Smooth muscle cell (in vitro differentiated cells): Measurements from ENCODE around the gene KLHL21. TPM values are rescaled to one million over a fixed set of nuclear protein-coding genes. Genes with fewer than 3 reads are reported as not detected.

Source experiments
- DNase-seq: peaks from one replicate; lab custom pipeline; 2025; ENCODE audit not compliant: unreplicated experiment; lab: John Stamatoyannopoulos, UW
- H2AFZ ChIP-seq: fragments of 200-600 bp; sonication (generic); 2 replicates; pipeline ENCODE4 v1.6.0; 2016; ENCODE audit warnings: antibody characterized with exemption, low read depth, mild to moderate bottlenecking
- H3F3A ChIP-seq: fragments of 200-600 bp; sonication (generic); 2 replicates; pipeline ENCODE4 v1.6.0; 2017; ENCODE audit warnings: antibody characterized with exemption, low read depth
- H3K27ac ChIP-seq: fragments of 200-600 bp; sonication (generic); 2 replicates; pipeline ENCODE4 v1.5.1; 2016; ENCODE audit warnings: low read depth, mild to moderate bottlenecking
- H3K27me3 ChIP-seq: fragments of 200-600 bp; sonication (generic); 2 replicates; pipeline ENCODE4 v1.6.1; 2016; ENCODE audit warnings: low read depth, mild to moderate bottlenecking
- H3K36me3 ChIP-seq: fragments of 200-600 bp; sonication (generic); 2 replicates; pipeline ENCODE4 v1.5.1; 2016; ENCODE audit warnings: low read depth
- H3K4me1 ChIP-seq: fragments of 200-600 bp; sonication (generic); 2 replicates; pipeline ENCODE4 v1.5.1; 2016; ENCODE audit warnings: low read depth
- H3K4me2 ChIP-seq: fragments of 200-600 bp; sonication (generic); 2 replicates; pipeline ENCODE4 v1.6.0; 2016; ENCODE audit warnings: mild to moderate bottlenecking
- H3K4me3 ChIP-seq: fragments of 200-600 bp; sonication (generic); 2 replicates; pipeline ENCODE4 v1.5.1; 2016; ENCODE audit warnings: mild to moderate bottlenecking
- H3K79me2 ChIP-seq: fragments of 200-600 bp; sonication (generic); 2 replicates; pipeline ENCODE4 v1.6.0; 2016; ENCODE audit warnings: low read depth, mild to moderate bottlenecking
- H3K9ac ChIP-seq: fragments of 200-600 bp; sonication (generic); 2 replicates; pipeline ENCODE4 v1.6.0; 2016; ENCODE audit warnings: low read depth
- H3K9me3 ChIP-seq: fragments of 200-600 bp; sonication (generic); replicated peaks from 2 replicates; pipeline ENCODE4 v1.5.1; 2016; ENCODE audit warnings: low read depth
- H4K20me1 ChIP-seq: fragments of 200-600 bp; sonication (generic); 2 replicates; pipeline ENCODE4 v1.6.0; 2016; ENCODE audit warnings: low read depth
- WGBS: methylation state at CpG from one replicate; pipeline ENCODE4 v1.1.7; 2016; ENCODE audit warnings: low lambda C conversion rate; 5-methylcytosine and 5-hydroxymethylcytosine counted together
- polyA plus RNA-seq: library from polyadenylated mRNA; unstranded; fragments of >200 nt; fragmentation: Nextera tagmentation; extraction: Ambion mirVana; gene quantifications from 2 replicates; pipeline ENCODE4 v1.2.1, GENCODE V29; 2016
- total RNA-seq: library from RNA; depleted of rRNA; stranded (reverse); fragments of >200 nt; gene quantifications from 2 replicates; pipeline ENCODE4 v1.2.3, GENCODE V29; 2014
- TF ChIP-seq, protein P1 (sequence below): fragments of 200-600 bp; sonication (generic); IDR thresholded peaks from 2 replicates; pipeline ENCODE4 v1.5.1; 2017; ENCODE audit warnings: borderline replicate concordance, mild to moderate bottlenecking, antibody characterized with exemption; ENCODE audit not compliant: insufficient read depth, poor library complexity, severe bottlenecking

Gene KLHL21
- total and polyA plus RNA-seq, 2 experiments from 2014 or later: 12.6 to 13.2 TPM

DNA sequence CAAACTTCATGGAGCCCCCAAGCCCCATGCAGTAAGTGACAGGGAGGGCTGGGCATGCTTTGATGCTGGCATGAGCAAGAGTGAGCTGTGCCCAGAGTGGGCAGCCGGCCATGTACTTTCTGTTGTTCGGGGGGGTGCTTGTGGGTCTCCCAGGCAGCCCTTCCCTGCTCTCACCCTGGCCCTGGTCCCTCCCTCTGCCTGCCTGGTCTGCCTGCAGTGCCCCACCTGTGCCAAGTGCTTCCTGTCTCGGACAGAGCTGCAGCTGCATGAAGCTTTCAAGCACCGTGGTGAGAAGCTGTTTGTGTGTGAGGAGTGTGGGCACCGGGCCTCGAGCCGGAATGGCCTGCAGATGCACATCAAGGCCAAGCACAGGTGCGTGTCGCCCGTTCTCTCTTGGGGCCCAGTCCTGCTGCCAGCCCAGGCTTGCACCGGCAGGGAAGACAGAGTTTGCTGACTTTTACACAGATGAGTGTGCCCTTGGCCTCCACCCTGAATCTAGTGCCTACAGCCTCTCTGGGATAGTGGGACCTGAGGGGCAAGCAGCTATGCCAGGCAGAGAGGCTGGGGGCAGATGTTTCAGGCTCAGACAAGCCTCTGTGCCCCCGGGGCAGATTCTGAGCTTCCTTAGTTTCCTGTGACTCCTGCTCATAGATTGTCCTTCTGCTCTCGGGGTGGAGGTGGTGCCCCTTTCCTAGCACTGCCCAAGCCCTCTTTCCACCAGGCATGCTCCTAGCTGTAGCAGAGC lies 15.2 kb downstream of the KLHL21 start:
- H3K9me3 ChIP-seq: no peaks in the 10 kb centered on the region
- no peak overlapping the region for H3K9ac ChIP-seq
- H3K4me1 ChIP-seq: no peaks in the 10 kb centered on the region
- no peak overlapping the region for H3K4me2 ChIP-seq
- no peaks in the 10 kb centered on the region for H3K27me3 ChIP-seq
- no peak for DNase-seq
- no peaks in the 10 kb centered on the region for H3F3A ChIP-seq
- peaks cover 21% of the 10 kb centered on the region for H4K20me1 ChIP-seq
- H2AFZ ChIP-seq: no peak overlapping the region
- peaks cover 4% of the 10 kb centered on the region for H3K79me2 ChIP-seq
- WGBS: 92% methylated on average over 13 of the region's 13 CpGs
- TF ChIP-seq, protein P1, sequence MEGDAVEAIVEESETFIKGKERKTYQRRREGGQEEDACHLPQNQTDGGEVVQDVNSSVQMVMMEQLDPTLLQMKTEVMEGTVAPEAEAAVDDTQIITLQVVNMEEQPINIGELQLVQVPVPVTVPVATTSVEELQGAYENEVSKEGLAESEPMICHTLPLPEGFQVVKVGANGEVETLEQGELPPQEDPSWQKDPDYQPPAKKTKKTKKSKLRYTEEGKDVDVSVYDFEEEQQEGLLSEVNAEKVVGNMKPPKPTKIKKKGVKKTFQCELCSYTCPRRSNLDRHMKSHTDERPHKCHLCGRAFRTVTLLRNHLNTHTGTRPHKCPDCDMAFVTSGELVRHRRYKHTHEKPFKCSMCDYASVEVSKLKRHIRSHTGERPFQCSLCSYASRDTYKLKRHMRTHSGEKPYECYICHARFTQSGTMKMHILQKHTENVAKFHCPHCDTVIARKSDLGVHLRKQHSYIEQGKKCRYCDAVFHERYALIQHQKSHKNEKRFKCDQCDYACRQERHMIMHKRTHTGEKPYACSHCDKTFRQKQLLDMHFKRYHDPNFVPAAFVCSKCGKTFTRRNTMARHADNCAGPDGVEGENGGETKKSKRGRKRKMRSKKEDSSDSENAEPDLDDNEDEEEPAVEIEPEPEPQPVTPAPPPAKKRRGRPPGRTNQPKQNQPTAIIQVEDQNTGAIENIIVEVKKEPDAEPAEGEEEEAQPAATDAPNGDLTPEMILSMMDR: no peak
- no peak overlapping the region for H3K4me3 ChIP-seq
- no peaks in the 10 kb centered on the region for H3K36me3 ChIP-seq
- no peak overlapping the region for H3K27ac ChIP-seq

- WGBS: 95% methylated on average over 8 of the region's 11 CpGs
- no peak for DNase-seq
- H3K4me2 ChIP-seq: no peak overlapping the region
- H3K27me3 ChIP-seq: no peaks in the 10 kb centered on the region
- H3K27ac ChIP-seq: no peak overlapping the region
- H3K36me3 ChIP-seq: no peaks in the 10 kb centered on the region
- TF ChIP-seq, protein P1: no peak
- no peaks in the 10 kb centered on the region for H3K4me1 ChIP-seq
- no peaks in the 10 kb centered on the region for H3F3A ChIP-seq
- H3K79me2 ChIP-seq: peaks cover 4% of the 10 kb centered on the region
- no peak overlapping the region for H2AFZ ChIP-seq
- H4K20me1 ChIP-seq: peaks cover 17% of the 10 kb centered on the region
- H3K9me3 ChIP-seq: no peaks in the 10 kb centered on the region
- no peak overlapping the region for H3K9ac ChIP-seq
- H3K4me3 ChIP-seq: no peak overlapping the region
These were observed 16.3 kb downstream of the KLHL21 start for GRCh38 chr1:6586404-6586816.

- peaks cover 13% of the 10 kb centered on the region for H4K20me1 ChIP-seq
- TF ChIP-seq, protein P1: no peak
- H3K27ac ChIP-seq: no peak overlapping the region
- H3K9ac ChIP-seq: no peak overlapping the region
- no peaks in the 10 kb centered on the region for H3K36me3 ChIP-seq
- H3K79me2 ChIP-seq: peaks cover 8% of the 10 kb centered on the region
- peaks cover 2% of the 10 kb centered on the region for H3K4me1 ChIP-seq
- H3K9me3 ChIP-seq: no peaks in the 10 kb centered on the region
- no peak for DNase-seq
- H3K4me3 ChIP-seq: no peak overlapping the region
- no peak overlapping the region for H2AFZ ChIP-seq
- H3K27me3 ChIP-seq: no peaks in the 10 kb centered on the region
- 98% methylated on average over 7 of the region's 7 CpGs for WGBS
- no peaks in the 10 kb centered on the region for H3F3A ChIP-seq
- H3K4me2 ChIP-seq: no peak overlapping the region
These were observed 16.8 kb downstream of the KLHL21 start for GRCh38 chr1:6585841-6586240.
